Stimulated activated naive CD8-positive, alpha-beta T cell treated with anti-CD3 and anti-CD28 coated beads, Interleukin-15, Interleukin-2, amounts not matched to agents 100 ng/mL and 50 ng/mL, for 24 hours (primary cell): ENCODE measurements around the gene SH3BP4.

Experiments
- H3K27ac Mint-ChIP-seq: one replicate; pipeline ENCODE4 v1.8.0; 2021; ENCODE audit warnings: mild to moderate bottlenecking, mixed read lengths
- H3K27me3 Mint-ChIP-seq: one replicate; pipeline ENCODE4 v1.8.0; 2021; ENCODE audit warnings: mixed read lengths
- H3K36me3 Mint-ChIP-seq: one replicate; pipeline ENCODE4 v1.8.0; 2021; ENCODE audit warnings: low read depth, mixed read lengths
- H3K4me1 Mint-ChIP-seq: one replicate; pipeline ENCODE4 v1.8.0; 2021; ENCODE audit warnings: low read depth, mixed read lengths
- H3K4me3 Mint-ChIP-seq: one replicate; pipeline ENCODE4 v1.8.0; 2021; ENCODE audit warnings: mild to moderate bottlenecking, mixed read lengths
- H3K9me3 Mint-ChIP-seq: one replicate; pipeline ENCODE4 v1.8.0; 2021; ENCODE audit warnings: mixed read lengths

SH3BP4 gene

GRCh38 chr2:234954551-234954992 is 2.8 kb downstream of the SH3BP4 start:
- no peak overlapping the region for H3K27ac Mint-ChIP-seq
- H3K36me3 Mint-ChIP-seq = no peaks in the 10 kb centered on the region
- H3K27me3 Mint-ChIP-seq = peaks cover 48% of the 10 kb centered on the region
- H3K4me1 Mint-ChIP-seq = peaks cover 27% of the 10 kb centered on the region
- no peaks in the 10 kb centered on the region for H3K9me3 Mint-ChIP-seq
- no peak overlapping the region for H3K4me3 Mint-ChIP-seq

GRCh38 chr2:234955091-234955591 is 3.3 kb downstream of the SH3BP4 start:
- Mint-ChIP-seq H3K27ac (no peak overlapping the region), H3K9me3 (no peaks in the 10 kb centered on the region), H3K4me1 (peaks cover 25% of the 10 kb centered on the region), H3K36me3 (no peaks in the 10 kb centered on the region), H3K27me3 (peaks cover 42% of the 10 kb centered on the region), H3K4me3 (no peak overlapping the region)

- H3K27me3 Mint-ChIP-seq = peaks cover 33% of the 10 kb centered on the region
- H3K27ac Mint-ChIP-seq = no peak overlapping the region
- H3K9me3 Mint-ChIP-seq = no peaks in the 10 kb centered on the region
- peaks cover 18% of the 10 kb centered on the region for H3K4me1 Mint-ChIP-seq
- no peaks in the 10 kb centered on the region for H3K36me3 Mint-ChIP-seq
- no peak overlapping the region for H3K4me3 Mint-ChIP-seq
Measured at GRCh38 chr2:234955971-234956509, 4.2 kb downstream of the SH3BP4 start.

- Mint-ChIP-seq H3K9me3 (no peaks in the 10 kb centered on the region), H3K27ac (no peak overlapping the region), H3K4me3 (no peak overlapping the region), H3K4me1 (peaks cover 12% of the 10 kb centered on the region), H3K27me3 (peaks cover 26% of the 10 kb centered on the region), H3K36me3 (no peaks in the 10 kb centered on the region)
Measured at GRCh38 chr2:234957834-234958135, 6.0 kb downstream of the SH3BP4 start.

- H3K27me3 Mint-ChIP-seq = peaks cover 21% of the 10 kb centered on the region
- H3K9me3 Mint-ChIP-seq = no peaks in the 10 kb centered on the region
- no peaks in the 10 kb centered on the region for H3K36me3 Mint-ChIP-seq
- H3K4me3 Mint-ChIP-seq = no peak overlapping the region
- no peak overlapping the region for H3K27ac Mint-ChIP-seq
- peaks cover 6% of the 10 kb centered on the region for H3K4me1 Mint-ChIP-seq
Measured at GRCh38 chr2:234958311-234958710, 6.5 kb downstream of the SH3BP4 start.

- Mint-ChIP-seq H3K4me1 (peaks cover 5% of the 10 kb centered on the region), H3K36me3 (no peaks in the 10 kb centered on the region), H3K9me3 (no peaks in the 10 kb centered on the region), H3K27ac (no peak overlapping the region), H3K4me3 (no peak overlapping the region), H3K27me3 (peaks cover 16% of the 10 kb centered on the region)
Measured at GRCh38 chr2:234958746-234959395, 7.1 kb downstream of the SH3BP4 start.

- H3K36me3 Mint-ChIP-seq = no peaks in the 10 kb centered on the region
- no peak overlapping the region for H3K4me3 Mint-ChIP-seq
- peaks cover 6% of the 10 kb centered on the region for H3K27me3 Mint-ChIP-seq
- no peaks in the 10 kb centered on the region for H3K9me3 Mint-ChIP-seq
- H3K27ac Mint-ChIP-seq = no peak overlapping the region
- no peaks in the 10 kb centered on the region for H3K4me1 Mint-ChIP-seq
Measured at GRCh38 chr2:234960175-234961088, 8.6 kb downstream of the SH3BP4 start.

- no peaks in the 10 kb centered on the region for H3K4me1 Mint-ChIP-seq
- no peaks in the 10 kb centered on the region for H3K9me3 Mint-ChIP-seq
- no peak overlapping the region for H3K27ac Mint-ChIP-seq
- no peaks in the 10 kb centered on the region for H3K36me3 Mint-ChIP-seq
- no peak overlapping the region for H3K4me3 Mint-ChIP-seq
- peaks cover 6% of the 10 kb centered on the region for H3K27me3 Mint-ChIP-seq
Measured at GRCh38 chr2:234961784-234962183, 10.0 kb downstream of the SH3BP4 start.

GRCh38 chr2:234963773-234964615 is 12.2 kb downstream of the SH3BP4 start:
- Mint-ChIP-seq H3K36me3 (no peaks in the 10 kb centered on the region), H3K27ac (no peak overlapping the region), H3K27me3 (peaks cover 16% of the 10 kb centered on the region), H3K4me3 (no peak overlapping the region), H3K4me1 (peaks cover 5% of the 10 kb centered on the region), H3K9me3 (no peaks in the 10 kb centered on the region)

- peaks cover 7% of the 10 kb centered on the region for H3K4me1 Mint-ChIP-seq
Measured at GRCh38 chr2:234964631-234965461, 13.0 kb downstream of the SH3BP4 start.

GRCh38 chr2:234966340-234966739 is 14.5 kb downstream of the SH3BP4 start:
- Mint-ChIP-seq H3K4me3 (no peak overlapping the region), H3K27ac (no peak overlapping the region), H3K4me1 (peaks cover 7% of the 10 kb centered on the region), H3K36me3 (no peaks in the 10 kb centered on the region), H3K27me3 (peaks cover 16% of the 10 kb centered on the region), H3K9me3 (no peaks in the 10 kb centered on the region)

More at GRCh38 chr2:234964631-234965461, 13.0 kb downstream of the SH3BP4 start:
- H3K9me3 Mint-ChIP-seq = no peaks in the 10 kb centered on the region
- peaks cover 16% of the 10 kb centered on the region for H3K27me3 Mint-ChIP-seq
- no peak overlapping the region for H3K27ac Mint-ChIP-seq
- H3K4me3 Mint-ChIP-seq = no peak overlapping the region
- no peaks in the 10 kb centered on the region for H3K36me3 Mint-ChIP-seq

- Mint-ChIP-seq H3K36me3 (no peaks in the 10 kb centered on the region), H3K4me3 (no peak overlapping the region), H3K27me3 (peaks cover 16% of the 10 kb centered on the region), H3K27ac (no peak overlapping the region), H3K4me1 (peaks cover 7% of the 10 kb centered on the region), H3K9me3 (no peaks in the 10 kb centered on the region)
Measured at GRCh38 chr2:234967201-234967869, 15.5 kb downstream of the SH3BP4 start.

GRCh38 chr2:234967870-234968208 is 16.0 kb downstream of the SH3BP4 start:
- no peak overlapping the region for H3K4me3 Mint-ChIP-seq
- H3K27ac Mint-ChIP-seq = no peak overlapping the region
- H3K36me3 Mint-ChIP-seq = no peaks in the 10 kb centered on the region
- H3K4me1 Mint-ChIP-seq = peaks cover 7% of the 10 kb centered on the region
- peaks cover 16% of the 10 kb centered on the region for H3K27me3 Mint-ChIP-seq
- H3K9me3 Mint-ChIP-seq = no peaks in the 10 kb centered on the region
